Natural killer cell (primary cell): ENCODE measurements around the gene MUC4. TPM values are rescaled to one million over a fixed set of nuclear protein-coding genes. Genes with fewer than 3 reads are reported as not detected.

ENCODE experiments used
- ATAC-seq, 3 donors: fragments of 150-1000 bp in 2 of 3; fragments of 200-7000 bp in 1 of 3; cut with Tn5 transposase; 1 replicate in 1 of 3; 2 replicates in 2 of 3; pipeline ENCODE4 v1.10.0; 2021; ENCODE audit warnings: mild to moderate bottlenecking in 2 of 3, moderate library complexity in 2 of 3
- DNase-seq, 2 donors: peaks; one replicate each; pipeline versions ENCODE4 v3.0.0 to v3.0.0-alpha.2; 2013 to 2021; ENCODE audit warnings: mixed read lengths in 1 of 2
- H3K27ac ChIP-seq: one replicate; pipeline ENCODE4 v1.5.1; 2013; ENCODE audit warnings: mild to moderate bottlenecking, low read length
- H3K27me3 ChIP-seq: one replicate; pipeline ENCODE4 v1.6.1; 2013; ENCODE audit warnings: low read length; ENCODE audit not compliant: control insufficient read depth, insufficient read depth
- H3K36me3 ChIP-seq: one replicate; pipeline ENCODE4 v1.6.1; 2013; ENCODE audit warnings: low read length; ENCODE audit not compliant: control insufficient read depth, insufficient read depth
- H3K4me1 ChIP-seq: one replicate; pipeline ENCODE4 v1.6.1; 2013; ENCODE audit warnings: low read length; ENCODE audit not compliant: control insufficient read depth, insufficient read depth
- H3K4me3 ChIP-seq: one replicate; pipeline ENCODE4 v1.5.1; 2013; ENCODE audit warnings: low read length
- H3K9me3 ChIP-seq: one replicate; pipeline ENCODE4 v1.6.1; 2013; ENCODE audit warnings: low read length; ENCODE audit not compliant: control insufficient read depth, insufficient read depth
- H3K27ac Mint-ChIP-seq, 2 donors: one replicate each; pipeline ENCODE4 v1.8.0; 2022; ENCODE audit warnings: mild to moderate bottlenecking in 2 of 2, mixed read lengths in 2 of 2, moderate library complexity in 1 of 2
- H3K27me3 Mint-ChIP-seq, 2 donors: one replicate each; pipeline ENCODE4 v1.8.0; 2022; ENCODE audit warnings: low read depth in 2 of 2, mixed read lengths in 2 of 2
- H3K36me3 Mint-ChIP-seq: one replicate; pipeline ENCODE4 v1.8.0; 2022; ENCODE audit warnings: mixed read lengths
- H3K4me1 Mint-ChIP-seq, 2 donors: one replicate each; pipeline ENCODE4 v1.8.0; 2022; ENCODE audit warnings: mixed read lengths in 2 of 2
- H3K4me3 Mint-ChIP-seq: one replicate; pipeline ENCODE4 v1.8.0; 2022; ENCODE audit warnings: mild to moderate bottlenecking, moderate library complexity, mixed read lengths
- H3K9me3 Mint-ChIP-seq, 2 donors: one replicate each; pipeline ENCODE4 v1.8.0; 2022; ENCODE audit warnings: mixed read lengths in 2 of 2
- WGBS: methylation state at CpG from one replicate; pipeline ENCODE4 v1.1.7; 2013; ENCODE audit warnings: missing lambda C conversion rate; ENCODE audit not compliant: insufficient coverage; 5-methylcytosine and 5-hydroxymethylcytosine counted together
- intact Hi-C: fragments of 100-400 bp; cut with micrococcal nuclease; formaldehyde crosslinking; loops from one replicate; pipeline ENCODE4 v1.14.2; 2022
- total RNA-seq, 4 donors: library from RNA; stranded (reverse); fragments of 120-200 nt in 1 of 4; gene quantifications; one replicate each; pipeline versions ENCODE4 v1.2.3 to v1.2.4, GENCODE V29; 2013 to 2022
- TF ChIP-seq, protein P1 (sequence below): fragments of 200-600 bp; IDR thresholded peaks from one replicate; pipeline ENCODE4 v1.8.0; 2022; ENCODE audit warnings: antibody characterized with exemption

MUC4 gene
- total RNA-seq, 3 donors from 2014 or later (not counting 1 experiment from before 2014, with no cell fraction given): 0.05 to 1.7 (median 0.38) TPM

DNA sequence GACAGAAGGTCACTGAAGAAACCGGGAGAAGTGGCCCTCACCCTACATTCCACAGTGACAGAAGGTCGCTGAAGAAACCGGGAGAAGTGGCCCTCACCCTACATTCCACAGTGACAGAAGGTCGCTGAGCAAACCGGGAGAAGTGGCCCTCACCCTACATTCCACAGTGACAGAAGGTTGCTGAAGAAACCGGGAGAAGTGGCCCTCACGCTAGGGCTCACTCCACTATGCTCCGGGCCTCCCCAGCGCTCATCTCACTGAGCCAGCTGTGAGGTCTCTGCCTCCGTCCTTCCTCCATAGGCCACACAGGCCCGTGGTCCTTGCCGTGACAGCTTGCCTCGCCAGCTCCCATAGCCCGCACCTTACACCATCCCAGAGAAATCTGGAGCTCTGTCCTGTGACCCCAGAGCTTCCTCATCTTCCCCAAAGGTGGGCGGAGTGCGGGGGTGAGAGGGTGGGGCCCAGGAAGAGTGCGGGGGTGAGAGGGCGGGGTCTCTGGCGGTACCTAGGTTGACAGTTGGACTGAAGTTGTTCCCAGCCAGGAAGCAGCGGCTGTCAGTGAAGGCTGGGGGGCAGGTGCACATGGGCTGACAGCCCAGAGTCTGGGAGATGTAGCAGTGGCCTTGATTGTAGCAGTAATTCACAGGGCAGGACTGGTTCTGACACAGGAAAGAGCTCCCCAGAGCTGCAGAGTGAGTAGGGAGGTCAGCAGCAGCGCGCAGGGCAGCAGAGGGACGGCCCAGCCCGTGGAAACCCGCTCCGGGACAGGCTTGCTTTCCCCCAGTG lies 59.0 kb downstream of the MUC4 start:
- Mint-ChIP-seq H3K36me3 (no peaks in the 10 kb centered on the region), H3K9me3 (no peaks in the 10 kb centered on the region), H3K27me3 (no peaks in the 10 kb centered on the region), H3K4me3 (no peak overlapping the region), H3K27ac (no peak overlapping the region), H3K4me1 (peaks cover 54 to 69% of the 10 kb centered on the region in 2 donors)
- Histone ChIP-seq H3K9me3 (no peaks in the 10 kb centered on the region), H3K4me3 (no peak overlapping the region), H3K4me1 (peaks cover 26% of the 10 kb centered on the region), H3K27ac (no peak overlapping the region), H3K27me3 (no peaks in the 10 kb centered on the region), H3K36me3 (no peaks in the 10 kb centered on the region)
- ATAC-seq (no peak), DNase-seq (no peak)
- TF ChIP-seq, protein P1, sequence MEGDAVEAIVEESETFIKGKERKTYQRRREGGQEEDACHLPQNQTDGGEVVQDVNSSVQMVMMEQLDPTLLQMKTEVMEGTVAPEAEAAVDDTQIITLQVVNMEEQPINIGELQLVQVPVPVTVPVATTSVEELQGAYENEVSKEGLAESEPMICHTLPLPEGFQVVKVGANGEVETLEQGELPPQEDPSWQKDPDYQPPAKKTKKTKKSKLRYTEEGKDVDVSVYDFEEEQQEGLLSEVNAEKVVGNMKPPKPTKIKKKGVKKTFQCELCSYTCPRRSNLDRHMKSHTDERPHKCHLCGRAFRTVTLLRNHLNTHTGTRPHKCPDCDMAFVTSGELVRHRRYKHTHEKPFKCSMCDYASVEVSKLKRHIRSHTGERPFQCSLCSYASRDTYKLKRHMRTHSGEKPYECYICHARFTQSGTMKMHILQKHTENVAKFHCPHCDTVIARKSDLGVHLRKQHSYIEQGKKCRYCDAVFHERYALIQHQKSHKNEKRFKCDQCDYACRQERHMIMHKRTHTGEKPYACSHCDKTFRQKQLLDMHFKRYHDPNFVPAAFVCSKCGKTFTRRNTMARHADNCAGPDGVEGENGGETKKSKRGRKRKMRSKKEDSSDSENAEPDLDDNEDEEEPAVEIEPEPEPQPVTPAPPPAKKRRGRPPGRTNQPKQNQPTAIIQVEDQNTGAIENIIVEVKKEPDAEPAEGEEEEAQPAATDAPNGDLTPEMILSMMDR: no peak
- intact Hi-C loops: no loop called here
- WGBS: 82% methylated on average over 26 of the region's 26 CpGs

DNA sequence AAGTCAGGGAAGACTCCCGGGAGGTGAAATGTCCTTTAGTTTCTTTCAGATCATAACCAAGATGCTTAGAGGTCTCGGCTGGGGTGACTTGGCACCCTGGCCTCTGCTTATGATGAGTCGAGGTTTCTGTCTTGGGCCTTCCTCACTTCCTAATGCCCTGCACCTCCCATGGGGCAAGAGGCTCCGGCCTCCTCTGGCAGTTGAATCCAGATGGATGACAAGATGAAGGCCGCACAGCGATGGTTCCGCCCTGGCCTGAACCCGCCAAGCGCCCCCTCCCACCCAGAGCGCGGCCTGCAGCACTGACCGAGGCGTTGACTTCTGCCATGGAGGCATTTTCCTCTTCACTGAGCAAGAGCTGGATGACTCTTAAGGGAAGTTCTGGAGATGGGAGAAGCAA lies 59.7 kb downstream of the MUC4 start:
- ATAC-seq (no peak), DNase-seq (no peak)
- Histone ChIP-seq H3K27me3 (no peaks in the 10 kb centered on the region), H3K9me3 (no peaks in the 10 kb centered on the region), H3K36me3 (no peaks in the 10 kb centered on the region), H3K27ac (no peak overlapping the region), H3K4me1 (peaks cover 24% of the 10 kb centered on the region), H3K4me3 (no peak overlapping the region)
- Mint-ChIP-seq H3K27ac (no peak overlapping the region), H3K27me3 (no peaks in the 10 kb centered on the region), H3K9me3 (no peaks in the 10 kb centered on the region), H3K4me1 (peaks cover 49 to 65% of the 10 kb centered on the region in 2 donors), H3K4me3 (no peak overlapping the region), H3K36me3 (no peaks in the 10 kb centered on the region)
- 95% methylated on average over 12 of the region's 13 CpGs for WGBS
- TF ChIP-seq, protein P1: no peak
- intact Hi-C loops: no loop called here

DNA sequence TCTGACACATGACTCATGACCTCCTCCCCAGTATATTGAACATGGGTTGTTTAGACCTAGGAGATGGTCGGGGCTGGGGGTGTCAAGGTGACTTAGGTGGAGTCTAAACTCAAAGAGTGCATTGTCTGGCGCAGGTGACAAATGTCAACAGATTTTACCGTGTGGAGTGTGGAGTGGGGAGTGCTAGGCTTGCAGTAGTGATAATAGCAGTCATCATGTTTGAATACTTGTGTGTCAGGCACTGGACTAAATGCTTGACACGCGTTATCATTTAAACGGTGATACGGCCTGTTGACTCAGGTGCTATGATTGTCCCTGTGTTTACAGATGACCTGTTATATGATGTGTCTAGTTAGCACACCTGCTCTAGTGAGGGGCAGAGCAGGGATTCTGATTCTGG lies 60.2 kb downstream of the MUC4 start:
- TF ChIP-seq, protein P1: no peak
- no peak overlapping the region for H3K4me3 Mint-ChIP-seq
- H3K36me3 Mint-ChIP-seq: no peaks in the 10 kb centered on the region
- H3K9me3 Mint-ChIP-seq: no peaks in the 10 kb centered on the region
- DNase-seq (no peak), ATAC-seq (no peak)
- H3K27me3 Mint-ChIP-seq: no peaks in the 10 kb centered on the region
- peaks cover 44 to 63% of the 10 kb centered on the region in 2 donors for H3K4me1 Mint-ChIP-seq
- no peak overlapping the region for H3K27ac Mint-ChIP-seq
- 89% methylated on average over 7 of the region's 7 CpGs for WGBS
- Histone ChIP-seq H3K27ac (no peak overlapping the region), H3K27me3 (no peaks in the 10 kb centered on the region), H3K4me1 (peaks cover 19% of the 10 kb centered on the region), H3K36me3 (no peaks in the 10 kb centered on the region), H3K9me3 (no peaks in the 10 kb centered on the region), H3K4me3 (no peak overlapping the region)
- intact Hi-C loops: no loop called here
